Jurkat, Clone E6-1 (cell line): ENCODE results near the gene GPRIN1.

ENCODE experiments used
- DNase-seq: peaks from one replicate; pipeline ENCODE4 v3.0.0-alpha.2; 2011; ENCODE audit warnings: low read depth, low spot score
- H3K4me3 ChIP-seq: 2 replicates; pipeline ENCODE4 v1.5.1; 2011; ENCODE audit warnings: mild to moderate bottlenecking, low read length, control low read depth, moderate library complexity

Gene GPRIN1

DNA sequence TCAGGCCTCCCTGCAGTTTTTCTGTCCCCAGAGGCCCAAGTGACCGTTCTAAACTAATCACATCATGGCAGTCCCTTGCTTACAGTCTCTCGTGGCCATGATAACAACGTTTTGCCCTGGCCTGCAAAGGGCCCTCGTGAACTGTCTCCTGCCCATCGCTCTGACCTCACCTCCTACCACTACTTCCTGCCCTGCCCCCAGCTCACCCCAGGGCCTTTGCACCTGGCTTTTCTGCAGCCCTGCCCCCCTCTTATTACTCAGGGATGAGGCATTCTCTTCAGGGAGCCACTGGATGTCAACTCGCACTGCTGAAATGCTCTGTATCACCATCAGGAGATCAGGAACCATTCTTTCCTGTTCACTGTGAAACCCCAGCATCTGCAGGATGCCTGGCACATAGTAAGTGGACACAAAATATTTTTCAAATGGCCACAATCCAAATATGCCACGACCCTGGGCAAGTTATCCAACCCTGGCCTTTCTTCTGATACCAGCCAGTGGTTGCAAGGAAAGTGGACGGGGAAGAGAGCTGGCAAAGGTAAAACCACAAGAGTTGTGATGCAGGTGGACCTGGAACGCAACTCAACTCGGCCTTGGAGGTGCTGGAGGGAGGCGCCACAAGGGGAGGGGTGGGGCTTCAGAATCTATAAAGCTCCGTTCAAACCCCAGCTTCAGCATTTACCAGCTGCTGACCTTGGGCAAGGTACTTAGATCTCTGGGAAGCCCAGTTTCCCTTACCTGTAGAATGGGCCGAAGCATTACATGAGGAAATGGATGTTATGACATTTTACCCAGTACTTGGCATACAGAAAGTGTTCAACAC is 18.7 kb upstream of the GPRIN1 start:
- no peak for DNase-seq
- H3K4me3 ChIP-seq, result no peak overlapping the region

- H3K4me3 ChIP-seq, result no peak overlapping the region
- no peak for DNase-seq
These were observed 17.6 kb upstream of the GPRIN1 start for GRCh38 chr5:176627582-176627981.

- no peak overlapping the region for H3K4me3 ChIP-seq
- no peak for DNase-seq
These were observed 16.9 kb upstream of the GPRIN1 start for GRCh38 chr5:176626876-176627236.

GRCh38 chr5:176625966-176626875 is 16.3 kb upstream of the GPRIN1 start:
- DNase-seq, result no peak
- H3K4me3 ChIP-seq, result no peak overlapping the region

GRCh38 chr5:176625512-176625911 is 15.6 kb upstream of the GPRIN1 start:
- no peak for DNase-seq
- H3K4me3 ChIP-seq, result no peak overlapping the region

GRCh38 chr5:176624938-176625337 is 15.0 kb upstream of the GPRIN1 start:
- H3K4me3 ChIP-seq, result no peak overlapping the region
- DNase-seq, result no peak

GRCh38 chr5:176624142-176624541 is 14.2 kb upstream of the GPRIN1 start:
- DNase-seq, result no peak
- H3K4me3 ChIP-seq, result no peak overlapping the region

DNA sequence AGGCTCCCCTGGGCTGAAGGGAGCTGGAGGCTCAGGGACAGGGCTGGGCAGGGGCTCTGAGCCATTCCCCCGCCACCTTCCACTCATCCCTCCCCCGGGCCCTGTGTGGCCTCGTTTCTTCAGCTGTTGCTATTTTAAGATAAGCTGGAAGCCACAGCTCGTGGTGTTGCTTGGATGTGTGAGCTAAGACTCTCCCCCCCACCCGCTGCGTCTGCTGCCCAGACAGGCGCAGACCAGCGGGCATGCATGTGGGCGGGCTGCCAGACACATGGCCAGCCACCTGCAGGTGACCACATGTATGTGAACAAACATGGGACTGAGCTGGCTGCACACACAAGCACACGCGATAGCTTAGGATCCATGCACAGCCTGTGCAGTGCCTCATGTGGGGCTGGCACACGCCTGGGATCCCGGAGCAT is 11.7 kb upstream of the GPRIN1 start:
- no peak for DNase-seq
- H3K4me3 ChIP-seq, result no peak overlapping the region

DNA sequence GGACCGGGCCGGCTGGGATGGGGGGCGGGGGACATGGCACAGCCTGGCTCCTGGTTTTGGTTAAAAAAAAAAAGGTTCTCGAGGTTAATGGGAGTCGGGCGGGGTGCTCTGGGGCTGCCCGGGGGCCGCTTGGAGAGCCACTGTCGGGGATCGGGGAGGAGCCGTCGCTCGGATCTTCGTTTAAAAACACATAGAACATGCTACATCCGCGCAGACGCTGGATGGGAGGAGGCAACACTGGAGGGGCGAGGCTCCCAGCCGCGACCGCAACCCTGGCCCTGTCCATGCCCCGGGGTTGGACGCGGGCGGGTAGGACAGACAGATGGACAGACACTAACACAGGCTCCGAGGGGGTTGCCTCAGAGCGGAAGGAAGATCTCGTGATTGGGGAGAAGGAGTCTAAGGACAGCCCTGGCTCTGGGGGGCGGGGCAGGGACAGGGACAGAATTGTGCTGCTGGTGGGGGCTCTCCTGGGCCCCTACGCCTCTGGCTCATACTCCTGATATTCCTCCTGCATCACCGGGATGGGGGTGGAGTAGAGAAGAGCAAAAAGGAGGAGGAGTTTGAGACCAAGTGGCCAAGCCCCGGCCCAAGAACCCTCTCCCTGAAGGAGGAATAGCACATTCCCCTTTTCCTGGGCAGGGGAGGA is 10.5 kb upstream of the GPRIN1 start:
- H3K4me3 ChIP-seq, result no peak overlapping the region

GRCh38 chr5:176619569-176620332 is 9.8 kb upstream of the GPRIN1 start:
- no peak for DNase-seq
- H3K4me3 ChIP-seq, result no peak overlapping the region

More for the DNA sequence above, 10.5 kb upstream of the GPRIN1 start:
- no peak for DNase-seq

DNA sequence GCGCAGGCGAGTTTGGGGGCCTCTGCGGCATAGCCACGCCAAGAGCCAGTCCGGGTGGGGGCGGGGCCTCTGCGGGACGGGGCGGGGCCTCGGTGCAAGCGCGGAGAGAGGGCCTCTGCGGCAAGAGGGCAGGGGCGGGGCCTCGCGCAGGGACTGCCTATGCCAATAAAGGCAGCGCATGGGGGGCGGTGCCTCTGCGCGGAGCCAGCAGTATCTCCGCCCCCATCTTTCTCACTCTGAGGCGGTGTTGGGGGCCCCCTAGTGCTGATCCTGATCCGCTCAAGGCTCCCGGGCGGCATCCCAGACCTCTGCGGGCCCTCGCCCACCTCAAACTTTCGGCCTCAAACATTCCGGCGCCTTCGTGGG is 9.2 kb upstream of the GPRIN1 start:
- no peak overlapping the region for H3K4me3 ChIP-seq
- DNase-seq, result no peak

GRCh38 chr5:176618783-176619182 is 8.8 kb upstream of the GPRIN1 start:
- no peak overlapping the region for H3K4me3 ChIP-seq
- DNase-seq, result no peak

DNA sequence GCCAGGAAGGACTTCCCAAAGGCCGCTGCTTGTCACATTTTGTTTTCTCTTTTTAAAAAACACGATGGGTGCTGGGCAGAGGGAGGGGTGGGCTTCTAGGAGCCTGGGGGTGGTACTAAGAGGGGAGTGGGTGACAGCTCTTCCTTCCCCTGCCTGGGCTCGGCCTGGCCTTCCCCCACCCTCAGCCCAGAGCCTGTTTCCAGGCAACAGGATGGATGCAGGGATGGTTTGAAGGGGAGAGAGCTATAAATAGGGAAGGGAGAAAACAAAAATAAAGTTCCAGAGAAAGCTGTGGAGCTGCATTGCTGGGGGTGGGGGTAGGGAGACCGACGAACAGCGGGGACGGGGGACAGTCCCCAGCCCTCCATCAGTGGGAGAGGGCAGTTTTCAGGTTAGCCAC is 6.6 kb upstream of the GPRIN1 start:
- H3K4me3 ChIP-seq, result no peak overlapping the region
- no peak for DNase-seq

GRCh38 chr5:176614805-176615478 is 5.0 kb upstream of the GPRIN1 start:
- H3K4me3 ChIP-seq, result no peak overlapping the region
- no peak for DNase-seq

- no peak overlapping the region for H3K4me3 ChIP-seq
- no peak for DNase-seq
These were observed 2.9 kb upstream of the GPRIN1 start for GRCh38 chr5:176612855-176613254.

- no peak overlapping the region for H3K4me3 ChIP-seq
These were observed 2.1 kb upstream of the GPRIN1 start for GRCh38 chr5:176612008-176612407.

DNA sequence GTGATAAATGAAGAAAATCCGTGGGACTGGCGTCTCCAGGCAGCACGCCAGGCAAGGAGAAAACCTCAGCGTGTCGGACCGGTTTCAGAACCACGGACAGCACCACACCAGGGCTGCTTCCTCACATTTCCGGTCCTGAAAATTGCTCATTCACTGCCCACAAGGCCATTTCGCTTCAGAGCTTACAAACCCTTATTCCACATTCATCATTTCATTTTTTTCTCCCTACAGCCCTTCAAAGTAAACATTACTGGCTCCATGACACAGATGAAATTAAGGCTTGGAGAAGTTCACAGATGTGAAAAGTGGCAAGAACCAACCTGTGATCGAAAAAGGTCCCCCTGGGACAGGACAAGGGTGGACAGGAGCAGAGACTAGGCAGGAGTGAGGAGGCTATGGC is 1.5 kb upstream of the GPRIN1 start:
- DNase-seq, result peak; percentile 43
- no peak overlapping the region for H3K4me3 ChIP-seq

More at GRCh38 chr5:176612008-176612407, 2.1 kb upstream of the GPRIN1 start:
- DNase-seq, result no peak

DNA sequence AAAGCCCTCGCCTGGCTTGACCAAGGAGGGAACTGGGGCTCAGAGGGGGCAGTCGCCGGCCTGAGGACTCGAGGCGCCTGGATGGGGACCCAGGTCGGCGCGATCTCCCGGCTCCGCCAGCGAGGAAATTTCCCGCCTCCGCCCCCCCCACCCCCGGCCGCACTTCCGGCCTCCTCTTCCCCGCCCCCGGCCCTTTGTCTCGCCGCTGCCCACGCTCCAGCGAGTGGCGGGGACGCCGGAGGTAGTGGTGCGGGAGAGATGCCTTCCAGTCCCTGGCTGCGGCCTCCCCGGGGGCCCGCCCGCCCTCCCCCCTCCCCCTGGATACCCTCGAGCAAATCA is 448 bp upstream of the GPRIN1 start:
- H3K4me3 ChIP-seq, result peak overlapping the region; percentile 55
- DNase-seq, result no peak
